OCI-LY3 (cell line): Measurements from ENCODE around the gene NKD2.

ENCODE experiments used
- CTCF ChIP-seq: fragments of 200-600, 300-600 bp; sonication (generic); IDR thresholded peaks from 2 replicates; pipeline ENCODE4 v1.5.1; 2014; ENCODE audit warnings: antibody characterized with exemption, low read length, low read depth
- EZH2phosphoT487 ChIP-seq: fragments of 200-600 bp; shearing (Covaris generic); IDR thresholded peaks from 2 replicates; pipeline ENCODE4 v1.6.1; 2018; ENCODE audit warnings: antibody characterized with exemption, mixed run types, low read depth

- no peak for TF ChIP-seq CTCF
- TF ChIP-seq EZH2phosphoT487, result no peak
Measured at GRCh38 chr5:1016476-1016875, 7.9 kb downstream of the NKD2 start.
